ENCODE data around the gene SLC9A1. TPM values are rescaled to one million over a fixed set of nuclear protein-coding genes. Genes with fewer than 3 reads are reported as not detected.
A peak's percentile ranks its signal among the peaks of the same experiment; 100 is the strongest.

The SLC9A1 gene
- total and polyA plus RNA-seq, 10 of the 15 experiments (the other 5 are each of a cell fraction or from before 2014, with no cell fraction given), result 0.87 to 21.4 (median 4.3) TPM

DNA sequence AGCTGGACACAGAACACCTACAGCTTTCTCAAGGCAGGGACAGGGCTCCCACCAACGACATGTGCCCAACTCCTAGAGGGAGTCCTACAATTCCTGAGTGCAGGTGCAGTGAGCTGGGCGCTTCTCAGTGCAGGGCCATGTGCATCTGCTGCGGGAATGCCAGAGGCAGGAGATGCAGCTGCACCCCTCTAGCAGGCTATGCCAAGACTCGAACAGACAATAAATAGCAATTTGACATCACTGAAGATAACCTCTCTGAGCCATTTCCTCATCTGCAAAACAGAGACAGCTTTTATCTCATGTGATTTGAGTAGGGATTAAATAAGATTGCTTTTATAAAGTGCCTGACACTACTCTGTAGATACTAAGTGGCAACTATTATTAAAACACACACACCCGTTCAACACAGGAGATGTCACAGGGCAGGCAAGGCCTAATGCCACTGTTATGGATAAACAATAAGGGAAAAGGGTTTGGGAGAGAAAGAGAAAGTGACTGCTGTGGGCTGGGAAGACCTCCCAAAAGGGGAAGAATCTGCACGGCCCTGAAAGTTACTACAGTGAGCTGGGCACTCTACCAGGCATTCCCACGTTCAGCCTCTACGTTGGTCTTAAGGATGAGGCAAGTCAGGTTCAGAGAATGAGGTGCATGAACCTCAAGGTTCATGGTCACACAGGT lies 5.7 kb downstream of the SLC9A1 start:
- H3K79me2 ChIP-seq (ENCODE audit: control insufficient read depth, insufficient read depth, low read length), result peaks cover 40% of the 10 kb centered on the region
- WGBS (ENCODE audit: insufficient coverage, insufficient replicate concordance, low lambda C conversion rate, missing lambda C conversion rate), result 66% methylated on average over 8 of the region's 8 CpGs
- peak overlapping the region; percentile 78 for H3K4me2 ChIP-seq (ENCODE audit: control insufficient read depth, insufficient read depth)

More for the DNA sequence above, 5.7 kb downstream of the SLC9A1 start:
- no peaks in the 10 kb centered on the region for H3K9me3 ChIP-seq (replicated peaks; ENCODE audit: control insufficient read depth, insufficient read depth, low read length)
- peak; percentile 4; the same call in 2 of the 3 replicates for ATAC-seq
- ChIA-PET RAD21 (ENCODE audit: unreplicated experiment) (interaction anchor here (1.2 to 2.3 kb wide), 7 partner anchors 9 to 51 kb away, joined by 3 to 5 read pairs (median 4); no protein-coding TSS in a partner anchor), SMC1A (ENCODE audit: uncharacterized antibody, unreplicated experiment) (interaction anchor here (0.9 to 3.5 kb wide), 7 partner anchors 9 to 51 kb away, joined by 3 to 13 read pairs (median 4); no protein-coding TSS in a partner anchor), CTCF (interaction anchor here (0.5 to 4.4 kb wide), 9 partner anchors 11 to 145 kb away, joined by 3 to 18 read pairs (median 7); no protein-coding TSS in a partner anchor), POLR2A (interaction anchor here (0.9 to 2.3 kb wide), 2 partner anchors 8 to 13 kb away, joined by 3 to 8 read pairs; no protein-coding TSS in a partner anchor)
- no TSS peak for BruUV-seq (replicated peaks)
- no peak overlapping the region for H2AFZ ChIP-seq (ENCODE audit: control insufficient read depth, low read depth, low read length)
- no peak for TF ChIP-seq PML (IDR thresholded peaks at IDR 0.05; ENCODE audit: low read length)
- no peak for TF ChIP-seq POLR2AphosphoS5 (IDR thresholded peaks at IDR 0.05; ENCODE audit: low read length)
- TF ChIP-seq ZNF207 (IDR thresholded peaks at IDR 0.05; ENCODE audit: borderline replicate concordance), result no peak
- no peak for TF ChIP-seq YBX1 (IDR thresholded peaks at IDR 0.05)
- TF ChIP-seq NR2C1 (IDR thresholded peaks at IDR 0.05), result no peak
- TF ChIP-seq YY1 (IDR thresholded peaks at IDR 0.05; ENCODE audit: low read depth, low read length), result no peak
- TF ChIP-seq RAD51 (IDR thresholded peaks at IDR 0.05), result no peak
- TF ChIP-seq EZH2 (IDR thresholded peaks at IDR 0.05; ENCODE audit: borderline replicate concordance, control insufficient read depth, low read depth, low read length), result no peak
- TF ChIP-seq EED (IDR thresholded peaks at IDR 0.05; ENCODE audit: low read depth), result no peak
- no peak for TF ChIP-seq HCFC1 (IDR thresholded peaks at IDR 0.05; ENCODE audit: low read length)
- TF ChIP-seq BCL11A (IDR thresholded peaks at IDR 0.05; ENCODE audit: low read depth, low read length), result no peak
- TF ChIP-seq HDAC2 (IDR thresholded peaks at IDR 0.05), result no peak
- TF ChIP-seq POLR2A (IDR thresholded peaks at IDR 0.05; ENCODE audit: low read depth, low read length), result no peak
- H3K36me3 ChIP-seq (ENCODE audit: control insufficient read depth in 2 of 2, insufficient read depth in 2 of 2, low read length in 1 of 2), result no peaks in the 10 kb centered on the region
- intact Hi-C loops (cut with micrococcal nuclease; ENCODE audit: unreplicated experiment) (no loop called here), in situ Hi-C loops (cut with MboI) (no loop called here)
- no peak overlapping the region for H3K9ac ChIP-seq (ENCODE audit: control insufficient read depth, insufficient read depth, low read length)
- peak overlapping the region; percentile 13; the same call in 1 of the 2 replicates for H3K4me3 ChIP-seq
- no peak for DNase-seq (ENCODE audit: low read depth, low spot score)
- no peak for FAIRE-seq
- H3K4me1 ChIP-seq (ENCODE audit: control insufficient read depth, insufficient read depth, low read length), result peaks cover 30% of the 10 kb centered on the region
- no peaks in the 10 kb centered on the region; the same call in 1 of the 2 replicates for H4K20me1 ChIP-seq (ENCODE audit: control insufficient read depth, insufficient read depth)
- no peaks in the 10 kb centered on the region for H3K27me3 ChIP-seq (replicated peaks in 1 of 2; ENCODE audit: control insufficient read depth in 2 of 2, insufficient read depth in 2 of 2, low read length in 1 of 2)
- peak overlapping the region; percentile 16; the same call in 1 of the 2 replicates for H3K27ac ChIP-seq (ENCODE audit: control insufficient read depth, insufficient read depth)

All from GM12878 (cell line).